ENCODE results near the gene CFAP299.

GRCh38 chr4:80335226-80335553 lies 340 bp upstream of the CFAP299 start:
- TF ChIP-seq CTCF (IDR thresholded peaks at IDR 0.05; ENCODE audit: low read depth, low read length): no peak
- no peak for TF ChIP-seq EZH2phosphoT487 (IDR thresholded peaks at IDR 0.05; ENCODE audit: low read depth)

Data from OCI-LY3 (cell line).